GM23338 (cell line): ENCODE results near the gene CACNB3. TPM values are rescaled to one million over a fixed set of nuclear protein-coding genes. Genes with fewer than 3 reads are reported as not detected.

ENCODE experiments used
- ATAC-seq: fragments of 200-7000 bp; cut with Tn5 transposase; 3 replicates; pipeline ENCODE4 v1.9.1; 2020
- DNase-seq: peaks from one replicate; pipeline ENCODE4 v3.0.0-alpha.2; 2015; ENCODE audit warnings: low spot score
- H2AFZ ChIP-seq: fragments of 200-600 bp; sonication (generic); 2 replicates; pipeline ENCODE4 v1.8.0; 2016; ENCODE audit warnings: antibody characterized with exemption, mild to moderate bottlenecking, moderate library complexity
- H3F3A ChIP-seq: fragments of 200-600 bp; sonication (generic); replicated peaks from 2 replicates; pipeline ENCODE4 v1.8.0; 2017; ENCODE audit warnings: antibody characterized with exemption, mixed run types, low read depth
- H3K27ac ChIP-seq: fragments of 200-600 bp; sonication (generic); 2 replicates; pipeline ENCODE4 v1.6.1; 2016; ENCODE audit warnings: low read depth
- H3K27me3 ChIP-seq: fragments of 200-600 bp; sonication (generic); 2 replicates; pipeline ENCODE4 v1.8.0; 2016; ENCODE audit warnings: mild to moderate bottlenecking, mixed run types, moderate library complexity; ENCODE audit not compliant: insufficient read depth
- H3K36me3 ChIP-seq: fragments of 200-600 bp; sonication (generic); 2 replicates; pipeline ENCODE4 v1.8.0; 2016; ENCODE audit warnings: mild to moderate bottlenecking; ENCODE audit not compliant: insufficient read depth
- H3K4me1 ChIP-seq: fragments of 200-600 bp; sonication (generic); 2 replicates; pipeline ENCODE4 v1.8.0; 2016; ENCODE audit warnings: mild to moderate bottlenecking, moderate library complexity; ENCODE audit not compliant: insufficient read depth
- H3K4me2 ChIP-seq: fragments of 200-600 bp; sonication (generic); 2 replicates; pipeline ENCODE4 v1.7.1; 2017; ENCODE audit warnings: mixed run types
- H3K4me3 ChIP-seq: fragments of 200-600 bp; sonication (generic); 2 replicates; pipeline ENCODE4 v1.6.1; 2016; ENCODE audit warnings: mixed run types
- H3K79me2 ChIP-seq: fragments of 200-600 bp; sonication (generic); replicated peaks from 2 replicates; pipeline ENCODE4 v1.8.0; 2017; ENCODE audit warnings: mild to moderate bottlenecking; ENCODE audit not compliant: insufficient read depth
- H3K9me2 ChIP-seq: fragments of 200-600 bp; sonication (generic); 2 replicates; pipeline ENCODE4 v1.8.0; 2017; ENCODE audit not compliant: insufficient read depth
- H4K20me1 ChIP-seq: fragments of 200-600 bp; sonication (generic); replicated peaks from 2 replicates; pipeline ENCODE4 v1.8.0; 2017; ENCODE audit warnings: mild to moderate bottlenecking; ENCODE audit not compliant: insufficient read depth
- H3K27ac Mint-ChIP-seq: 2 replicates; pipeline ENCODE4 v1.8.0; 2020; ENCODE audit warnings: inconsistent platforms, mild to moderate bottlenecking, moderate library complexity, mixed read lengths
- H3K27me3 Mint-ChIP-seq: 3 replicates; pipeline ENCODE4 v1.8.0; 2022; ENCODE audit warnings: low read depth, mild to moderate bottlenecking, moderate library complexity, mixed read lengths, inconsistent platforms; ENCODE audit not compliant: insufficient read depth, poor library complexity
- H3K36me3 Mint-ChIP-seq: 3 replicates; pipeline ENCODE4 v1.8.0; 2021; ENCODE audit warnings: low read depth, mild to moderate bottlenecking, inconsistent platforms, moderate library complexity, mixed read lengths
- H3K4me1 Mint-ChIP-seq: 3 replicates; pipeline ENCODE4 v1.8.0; 2020; ENCODE audit warnings: mild to moderate bottlenecking, inconsistent platforms, mixed read lengths
- H3K4me3 Mint-ChIP-seq: 3 replicates; pipeline ENCODE4 v1.8.0; 2021; ENCODE audit warnings: moderate library complexity, mild to moderate bottlenecking, inconsistent platforms, mixed read lengths
- H3K9me3 Mint-ChIP-seq: 3 replicates; pipeline ENCODE4 v1.8.0; 2020; ENCODE audit warnings: moderate library complexity, mild to moderate bottlenecking, inconsistent platforms, mixed read lengths
- CREB1 ChIP-seq: fragments of 250-450 bp; sonication (Bioruptor Pico); IDR thresholded peaks from 2 replicates; pipeline ENCODE4 v1.5.0; 2020; ENCODE audit warnings: low read depth, mild to moderate bottlenecking, moderate library complexity
- EZH2 ChIP-seq: fragments of 200-600 bp; sonication (generic); IDR thresholded peaks from one replicate; pipeline ENCODE4 v1.8.0; 2017; ENCODE audit warnings: antibody characterized with exemption, mild to moderate bottlenecking, low read depth; ENCODE audit not compliant: unreplicated experiment
- EZH2phosphoT487 ChIP-seq: fragments of 200-600 bp; sonication (generic); IDR thresholded peaks from one replicate; pipeline ENCODE4 v1.8.1; 2018; ENCODE audit warnings: antibody characterized with exemption; ENCODE audit not compliant: unreplicated experiment
- JUNB ChIP-seq: IDR thresholded peaks from one replicate; pipeline ENCODE4 v1.6.1; 2016; ENCODE audit warnings: antibody characterized with exemption; ENCODE audit not compliant: unreplicated experiment
- NANOG ChIP-seq: IDR thresholded peaks from 2 replicates; pipeline ENCODE4 v1.6.1; 2016; ENCODE audit warnings: antibody characterized with exemption, borderline replicate concordance
- POLR2AphosphoS5 ChIP-seq: IDR thresholded peaks from 2 replicates; pipeline ENCODE4 v1.6.1; 2016; ENCODE audit warnings: antibody characterized with exemption, low read depth
- STAT1 ChIP-seq: IDR thresholded peaks from one replicate; pipeline ENCODE4 v1.6.1; 2016; ENCODE audit warnings: antibody characterized with exemption; ENCODE audit not compliant: unreplicated experiment
- ZNF114 ChIP-seq: fragments of 250-450 bp; sonication (Bioruptor Pico); IDR thresholded peaks from 2 replicates; pipeline ENCODE4 v1.5.0; 2020; ENCODE audit warnings: mild to moderate bottlenecking, moderate library complexity
- ZNF331 ChIP-seq: fragments of 250-450 bp; sonication (Bioruptor Pico); IDR thresholded peaks from 2 replicates; pipeline ENCODE4 v1.5.0; 2020; ENCODE audit warnings: low read depth, mild to moderate bottlenecking, moderate library complexity
- polyA plus RNA-seq: library from polyadenylated mRNA; unstranded; fragments of >200 nt; fragmentation: Nextera tagmentation; extraction: Ambion mirVana; gene quantifications from 2 replicates; pipeline ENCODE4 v1.2.1, GENCODE V29; 2016
- total RNA-seq: library from RNA; depleted of rRNA; stranded (reverse); fragments of >200 nt; shearing (Covaris generic); gene quantifications from 2 replicates; pipeline ENCODE4 v1.2.3, GENCODE V29; 2014
- TF ChIP-seq, protein P1 (sequence below): IDR thresholded peaks from 2 replicates; pipeline ENCODE4 v1.6.1; 2016; ENCODE audit warnings: antibody characterized with exemption
- TF ChIP-seq, protein P2 (sequence below), 2 experiments: fragments of 200-600 bp in 1 of 2; sonication (generic) in 1 of 2; conservative IDR thresholded peaks; 2 replicates each; pipeline versions ENCODE4 v1.5.1 to v1.6.1; 2016 to 2017; ENCODE audit warnings: antibody characterized with exemption in 2 of 2, low read depth in 2 of 2, mild to moderate bottlenecking in 2 of 2, moderate library complexity in 1 of 2
- TF ChIP-seq, protein P3 (sequence below): fragments of 250-450 bp; sonication (Bioruptor Pico); IDR thresholded peaks from 2 replicates; pipeline ENCODE4 v1.5.0; 2020; ENCODE audit warnings: mild to moderate bottlenecking, moderate library complexity
- TF ChIP-seq, protein P4 (sequence below): IDR thresholded peaks from one replicate; pipeline ENCODE4 v1.6.1; 2018; ENCODE audit warnings: antibody characterized with exemption; ENCODE audit not compliant: unreplicated experiment

The CACNB3 gene
- total and polyA plus RNA-seq, 2 experiments from 2014 or later: 4.1 to 6.2 TPM

DNA sequence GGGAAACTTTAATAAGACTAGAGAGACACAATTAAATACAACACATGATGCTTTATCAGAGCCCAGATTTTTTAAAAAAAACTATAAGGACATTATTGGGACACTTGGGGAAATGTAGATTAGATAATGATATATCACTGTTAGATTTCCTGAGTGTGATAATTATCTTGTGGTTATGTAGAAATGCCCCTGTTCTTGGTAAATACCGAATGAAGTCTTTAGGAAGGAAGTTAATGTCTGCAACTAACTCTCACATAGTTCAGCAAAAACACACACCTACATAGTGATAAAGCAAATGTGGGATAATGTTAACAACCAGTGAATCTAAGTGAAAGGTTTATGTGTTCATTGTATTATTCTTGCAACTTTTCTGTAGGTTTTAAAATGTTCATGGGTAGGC, 14.6 kb upstream of the CACNB3 start:
- ATAC-seq (no peak), DNase-seq (no peak)
- Histone ChIP-seq H3K27ac (no peak overlapping the region), H3K4me1 (no peaks in the 10 kb centered on the region), H3K79me2 (no peaks in the 10 kb centered on the region), H3K9me2 (no peaks in the 10 kb centered on the region), H2AFZ (no peak overlapping the region), H3K4me2 (no peak overlapping the region), H3K36me3 (no peaks in the 10 kb centered on the region), H3K4me3 (no peak overlapping the region), H3F3A (no peaks in the 10 kb centered on the region), H3K27me3 (no peaks in the 10 kb centered on the region), H4K20me1 (no peaks in the 10 kb centered on the region)
- H3K4me3 Mint-ChIP-seq: no peak overlapping the region
- H3K36me3 Mint-ChIP-seq: no peaks in the 10 kb centered on the region
- H3K9me3 Mint-ChIP-seq: no peaks in the 10 kb centered on the region
- H3K27me3 Mint-ChIP-seq: peaks cover 7% of the 10 kb centered on the region
- H3K4me1 Mint-ChIP-seq: no peaks in the 10 kb centered on the region
- no peak overlapping the region for H3K27ac Mint-ChIP-seq
- TF ChIP-seq POLR2AphosphoS5 (no peak), ZNF331 (CRISPR knock-in tag) (no peak), ZNF114 (no peak), JUNB (no peak), EZH2 (no peak), CREB1 (CRISPR knock-in tag) (no peak), NANOG (no peak), STAT1 (no peak), EZH2phosphoT487 (no peak)
- TF ChIP-seq, protein P1, sequence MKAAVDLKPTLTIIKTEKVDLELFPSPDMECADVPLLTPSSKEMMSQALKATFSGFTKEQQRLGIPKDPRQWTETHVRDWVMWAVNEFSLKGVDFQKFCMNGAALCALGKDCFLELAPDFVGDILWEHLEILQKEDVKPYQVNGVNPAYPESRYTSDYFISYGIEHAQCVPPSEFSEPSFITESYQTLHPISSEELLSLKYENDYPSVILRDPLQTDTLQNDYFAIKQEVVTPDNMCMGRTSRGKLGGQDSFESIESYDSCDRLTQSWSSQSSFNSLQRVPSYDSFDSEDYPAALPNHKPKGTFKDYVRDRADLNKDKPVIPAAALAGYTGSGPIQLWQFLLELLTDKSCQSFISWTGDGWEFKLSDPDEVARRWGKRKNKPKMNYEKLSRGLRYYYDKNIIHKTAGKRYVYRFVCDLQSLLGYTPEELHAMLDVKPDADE: no peak
- TF ChIP-seq, protein P2, sequence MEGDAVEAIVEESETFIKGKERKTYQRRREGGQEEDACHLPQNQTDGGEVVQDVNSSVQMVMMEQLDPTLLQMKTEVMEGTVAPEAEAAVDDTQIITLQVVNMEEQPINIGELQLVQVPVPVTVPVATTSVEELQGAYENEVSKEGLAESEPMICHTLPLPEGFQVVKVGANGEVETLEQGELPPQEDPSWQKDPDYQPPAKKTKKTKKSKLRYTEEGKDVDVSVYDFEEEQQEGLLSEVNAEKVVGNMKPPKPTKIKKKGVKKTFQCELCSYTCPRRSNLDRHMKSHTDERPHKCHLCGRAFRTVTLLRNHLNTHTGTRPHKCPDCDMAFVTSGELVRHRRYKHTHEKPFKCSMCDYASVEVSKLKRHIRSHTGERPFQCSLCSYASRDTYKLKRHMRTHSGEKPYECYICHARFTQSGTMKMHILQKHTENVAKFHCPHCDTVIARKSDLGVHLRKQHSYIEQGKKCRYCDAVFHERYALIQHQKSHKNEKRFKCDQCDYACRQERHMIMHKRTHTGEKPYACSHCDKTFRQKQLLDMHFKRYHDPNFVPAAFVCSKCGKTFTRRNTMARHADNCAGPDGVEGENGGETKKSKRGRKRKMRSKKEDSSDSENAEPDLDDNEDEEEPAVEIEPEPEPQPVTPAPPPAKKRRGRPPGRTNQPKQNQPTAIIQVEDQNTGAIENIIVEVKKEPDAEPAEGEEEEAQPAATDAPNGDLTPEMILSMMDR (conservative IDR thresholded peaks at IDR 0.05; ENCODE audit: low read depth in 2 of 2): no peak
- TF ChIP-seq, protein P3, sequence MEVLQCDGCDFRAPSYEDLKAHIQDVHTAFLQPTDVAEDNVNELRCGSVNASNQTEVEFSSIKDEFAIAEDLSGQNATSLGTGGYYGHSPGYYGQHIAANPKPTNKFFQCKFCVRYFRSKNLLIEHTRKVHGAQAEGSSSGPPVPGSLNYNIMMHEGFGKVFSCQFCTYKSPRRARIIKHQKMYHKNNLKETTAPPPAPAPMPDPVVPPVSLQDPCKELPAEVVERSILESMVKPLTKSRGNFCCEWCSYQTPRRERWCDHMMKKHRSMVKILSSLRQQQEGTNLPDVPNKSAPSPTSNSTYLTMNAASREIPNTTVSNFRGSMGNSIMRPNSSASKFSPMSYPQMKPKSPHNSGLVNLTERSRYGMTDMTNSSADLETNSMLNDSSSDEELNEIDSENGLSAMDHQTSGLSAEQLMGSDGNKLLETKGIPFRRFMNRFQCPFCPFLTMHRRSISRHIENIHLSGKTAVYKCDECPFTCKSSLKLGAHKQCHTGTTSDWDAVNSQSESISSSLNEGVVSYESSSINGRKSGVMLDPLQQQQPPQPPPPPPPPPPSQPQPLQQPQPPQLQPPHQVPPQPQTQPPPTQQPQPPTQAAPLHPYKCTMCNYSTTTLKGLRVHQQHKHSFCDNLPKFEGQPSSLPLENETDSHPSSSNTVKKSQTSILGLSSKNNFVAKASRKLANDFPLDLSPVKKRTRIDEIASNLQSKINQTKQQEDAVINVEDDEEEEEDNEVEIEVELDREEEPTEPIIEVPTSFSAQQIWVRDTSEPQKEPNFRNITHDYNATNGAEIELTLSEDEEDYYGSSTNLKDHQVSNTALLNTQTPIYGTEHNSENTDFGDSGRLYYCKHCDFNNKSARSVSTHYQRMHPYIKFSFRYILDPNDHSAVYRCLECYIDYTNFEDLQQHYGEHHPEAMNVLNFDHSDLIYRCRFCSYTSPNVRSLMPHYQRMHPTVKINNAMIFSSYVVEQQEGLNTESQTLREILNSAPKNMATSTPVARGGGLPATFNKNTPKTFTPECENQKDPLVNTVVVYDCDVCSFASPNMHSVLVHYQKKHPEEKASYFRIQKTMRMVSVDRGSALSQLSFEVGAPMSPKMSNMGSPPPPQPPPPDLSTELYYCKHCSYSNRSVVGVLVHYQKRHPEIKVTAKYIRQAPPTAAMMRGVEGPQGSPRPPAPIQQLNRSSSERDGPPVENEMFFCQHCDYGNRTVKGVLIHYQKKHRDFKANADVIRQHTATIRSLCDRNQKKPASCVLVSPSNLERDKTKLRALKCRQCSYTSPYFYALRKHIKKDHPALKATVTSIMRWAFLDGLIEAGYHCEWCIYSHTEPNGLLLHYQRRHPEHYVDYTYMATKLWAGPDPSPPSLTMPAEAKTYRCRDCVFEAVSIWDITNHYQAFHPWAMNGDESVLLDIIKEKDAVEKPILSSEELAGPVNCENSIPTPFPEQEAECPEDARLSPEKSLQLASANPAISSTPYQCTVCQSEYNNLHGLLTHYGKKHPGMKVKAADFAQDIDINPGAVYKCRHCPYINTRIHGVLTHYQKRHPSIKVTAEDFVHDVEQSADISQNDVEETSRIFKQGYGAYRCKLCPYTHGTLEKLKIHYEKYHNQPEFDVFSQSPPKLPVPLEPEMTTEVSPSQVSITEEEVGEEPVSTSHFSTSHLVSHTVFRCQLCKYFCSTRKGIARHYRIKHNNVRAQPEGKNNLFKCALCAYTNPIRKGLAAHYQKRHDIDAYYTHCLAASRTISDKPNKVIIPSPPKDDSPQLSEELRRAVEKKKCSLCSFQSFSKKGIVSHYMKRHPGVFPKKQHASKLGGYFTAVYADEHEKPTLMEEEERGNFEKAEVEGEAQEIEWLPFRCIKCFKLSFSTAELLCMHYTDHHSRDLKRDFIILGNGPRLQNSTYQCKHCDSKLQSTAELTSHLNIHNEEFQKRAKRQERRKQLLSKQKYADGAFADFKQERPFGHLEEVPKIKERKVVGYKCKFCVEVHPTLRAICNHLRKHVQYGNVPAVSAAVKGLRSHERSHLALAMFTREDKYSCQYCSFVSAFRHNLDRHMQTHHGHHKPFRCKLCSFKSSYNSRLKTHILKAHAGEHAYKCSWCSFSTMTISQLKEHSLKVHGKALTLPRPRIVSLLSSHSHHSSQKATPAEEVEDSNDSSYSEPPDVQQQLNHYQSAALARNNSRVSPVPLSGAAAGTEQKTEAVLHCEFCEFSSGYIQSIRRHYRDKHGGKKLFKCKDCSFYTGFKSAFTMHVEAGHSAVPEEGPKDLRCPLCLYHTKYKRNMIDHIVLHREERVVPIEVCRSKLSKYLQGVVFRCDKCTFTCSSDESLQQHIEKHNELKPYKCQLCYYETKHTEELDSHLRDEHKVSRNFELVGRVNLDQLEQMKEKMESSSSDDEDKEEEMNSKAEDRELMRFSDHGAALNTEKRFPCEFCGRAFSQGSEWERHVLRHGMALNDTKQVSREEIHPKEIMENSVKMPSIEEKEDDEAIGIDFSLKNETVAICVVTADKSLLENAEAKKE (CRISPR knock-in tag): no peak
- TF ChIP-seq, protein P4, sequence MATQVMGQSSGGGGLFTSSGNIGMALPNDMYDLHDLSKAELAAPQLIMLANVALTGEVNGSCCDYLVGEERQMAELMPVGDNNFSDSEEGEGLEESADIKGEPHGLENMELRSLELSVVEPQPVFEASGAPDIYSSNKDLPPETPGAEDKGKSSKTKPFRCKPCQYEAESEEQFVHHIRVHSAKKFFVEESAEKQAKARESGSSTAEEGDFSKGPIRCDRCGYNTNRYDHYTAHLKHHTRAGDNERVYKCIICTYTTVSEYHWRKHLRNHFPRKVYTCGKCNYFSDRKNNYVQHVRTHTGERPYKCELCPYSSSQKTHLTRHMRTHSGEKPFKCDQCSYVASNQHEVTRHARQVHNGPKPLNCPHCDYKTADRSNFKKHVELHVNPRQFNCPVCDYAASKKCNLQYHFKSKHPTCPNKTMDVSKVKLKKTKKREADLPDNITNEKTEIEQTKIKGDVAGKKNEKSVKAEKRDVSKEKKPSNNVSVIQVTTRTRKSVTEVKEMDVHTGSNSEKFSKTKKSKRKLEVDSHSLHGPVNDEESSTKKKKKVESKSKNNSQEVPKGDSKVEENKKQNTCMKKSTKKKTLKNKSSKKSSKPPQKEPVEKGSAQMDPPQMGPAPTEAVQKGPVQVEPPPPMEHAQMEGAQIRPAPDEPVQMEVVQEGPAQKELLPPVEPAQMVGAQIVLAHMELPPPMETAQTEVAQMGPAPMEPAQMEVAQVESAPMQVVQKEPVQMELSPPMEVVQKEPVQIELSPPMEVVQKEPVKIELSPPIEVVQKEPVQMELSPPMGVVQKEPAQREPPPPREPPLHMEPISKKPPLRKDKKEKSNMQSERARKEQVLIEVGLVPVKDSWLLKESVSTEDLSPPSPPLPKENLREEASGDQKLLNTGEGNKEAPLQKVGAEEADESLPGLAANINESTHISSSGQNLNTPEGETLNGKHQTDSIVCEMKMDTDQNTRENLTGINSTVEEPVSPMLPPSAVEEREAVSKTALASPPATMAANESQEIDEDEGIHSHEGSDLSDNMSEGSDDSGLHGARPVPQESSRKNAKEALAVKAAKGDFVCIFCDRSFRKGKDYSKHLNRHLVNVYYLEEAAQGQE: no peak
